ENCODE data around the gene CTNNA1.

The CTNNA1 gene

DNA sequence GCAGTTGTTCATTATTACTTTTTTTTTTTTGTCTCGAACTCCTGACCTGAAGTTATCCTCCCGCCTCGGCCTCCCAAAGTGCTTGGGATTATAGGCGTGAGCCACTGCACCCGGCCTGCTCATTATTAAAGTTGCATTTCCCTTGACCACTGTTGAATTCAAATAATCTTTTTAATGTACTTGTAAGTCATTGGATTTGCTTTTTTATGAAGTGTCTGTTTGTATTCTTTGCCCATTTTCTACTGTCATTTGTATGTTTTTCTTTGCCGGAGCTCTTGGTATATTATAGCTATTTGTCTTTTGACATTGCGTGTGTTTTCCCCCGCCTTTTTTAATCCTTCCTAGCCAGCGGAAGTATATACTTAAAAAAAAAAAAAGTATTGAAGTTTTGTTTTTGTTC, 99.9 kb downstream of the CTNNA1 start:
- Histone ChIP-seq H3K27ac (no peak overlapping the region), H3K4me3 (no peak overlapping the region)
- DNase-seq (ENCODE audit: low spot score) = no peak
- TF ChIP-seq, protein P1, sequence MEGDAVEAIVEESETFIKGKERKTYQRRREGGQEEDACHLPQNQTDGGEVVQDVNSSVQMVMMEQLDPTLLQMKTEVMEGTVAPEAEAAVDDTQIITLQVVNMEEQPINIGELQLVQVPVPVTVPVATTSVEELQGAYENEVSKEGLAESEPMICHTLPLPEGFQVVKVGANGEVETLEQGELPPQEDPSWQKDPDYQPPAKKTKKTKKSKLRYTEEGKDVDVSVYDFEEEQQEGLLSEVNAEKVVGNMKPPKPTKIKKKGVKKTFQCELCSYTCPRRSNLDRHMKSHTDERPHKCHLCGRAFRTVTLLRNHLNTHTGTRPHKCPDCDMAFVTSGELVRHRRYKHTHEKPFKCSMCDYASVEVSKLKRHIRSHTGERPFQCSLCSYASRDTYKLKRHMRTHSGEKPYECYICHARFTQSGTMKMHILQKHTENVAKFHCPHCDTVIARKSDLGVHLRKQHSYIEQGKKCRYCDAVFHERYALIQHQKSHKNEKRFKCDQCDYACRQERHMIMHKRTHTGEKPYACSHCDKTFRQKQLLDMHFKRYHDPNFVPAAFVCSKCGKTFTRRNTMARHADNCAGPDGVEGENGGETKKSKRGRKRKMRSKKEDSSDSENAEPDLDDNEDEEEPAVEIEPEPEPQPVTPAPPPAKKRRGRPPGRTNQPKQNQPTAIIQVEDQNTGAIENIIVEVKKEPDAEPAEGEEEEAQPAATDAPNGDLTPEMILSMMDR (IDR thresholded peaks at IDR 0.05) = no peak

DNA sequence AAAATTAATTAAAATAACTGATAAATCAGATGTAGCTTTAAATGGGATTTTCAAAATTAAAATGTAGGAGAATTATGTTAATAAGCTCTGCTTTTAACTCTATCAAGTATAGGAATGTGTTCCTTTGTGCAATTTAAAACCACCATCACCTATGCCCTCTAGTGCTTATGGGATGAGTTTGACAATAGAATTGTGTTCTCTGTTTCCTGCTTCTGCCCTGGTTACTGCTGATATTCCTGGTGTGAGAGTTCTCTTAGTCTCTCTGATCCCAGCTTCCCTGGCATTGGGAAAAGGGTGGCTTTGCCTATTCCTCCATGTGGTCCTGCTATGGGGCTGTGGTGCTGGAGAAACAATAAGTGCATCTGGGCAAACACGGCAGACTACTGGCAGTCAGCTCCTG, 113.8 kb downstream of the CTNNA1 start:
- TF ChIP-seq, protein P1 (IDR thresholded peaks at IDR 0.05) = no peak
- DNase-seq (ENCODE audit: low spot score) = no peak
- Histone ChIP-seq H3K27ac (no peak overlapping the region), H3K4me3 (no peak overlapping the region)

DNA sequence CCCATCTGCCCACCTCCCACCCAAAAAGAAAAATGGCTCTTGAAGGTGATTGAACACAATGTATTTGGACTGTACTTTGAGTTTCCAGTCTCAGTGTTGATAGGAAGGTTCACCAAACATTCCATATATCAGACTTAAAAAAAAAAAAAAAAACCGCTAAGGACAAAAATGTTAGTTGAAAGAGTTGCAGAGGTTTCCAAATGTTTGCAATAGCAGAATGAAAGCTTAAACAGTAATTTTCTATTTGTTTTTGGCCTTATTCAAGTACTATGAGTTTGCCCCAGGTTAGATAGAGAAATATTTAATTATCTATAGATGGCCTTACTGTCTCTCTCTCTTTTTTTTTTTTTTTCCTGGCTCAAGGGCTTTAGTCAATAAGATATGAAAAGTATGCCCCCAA, 115.8 kb downstream of the CTNNA1 start:
- TF ChIP-seq, protein P1 (IDR thresholded peaks at IDR 0.05) = no peak
- DNase-seq (ENCODE audit: low spot score) = no peak
- no peak overlapping the region for H3K27ac ChIP-seq
- no peak overlapping the region for H3K4me3 ChIP-seq

DNA sequence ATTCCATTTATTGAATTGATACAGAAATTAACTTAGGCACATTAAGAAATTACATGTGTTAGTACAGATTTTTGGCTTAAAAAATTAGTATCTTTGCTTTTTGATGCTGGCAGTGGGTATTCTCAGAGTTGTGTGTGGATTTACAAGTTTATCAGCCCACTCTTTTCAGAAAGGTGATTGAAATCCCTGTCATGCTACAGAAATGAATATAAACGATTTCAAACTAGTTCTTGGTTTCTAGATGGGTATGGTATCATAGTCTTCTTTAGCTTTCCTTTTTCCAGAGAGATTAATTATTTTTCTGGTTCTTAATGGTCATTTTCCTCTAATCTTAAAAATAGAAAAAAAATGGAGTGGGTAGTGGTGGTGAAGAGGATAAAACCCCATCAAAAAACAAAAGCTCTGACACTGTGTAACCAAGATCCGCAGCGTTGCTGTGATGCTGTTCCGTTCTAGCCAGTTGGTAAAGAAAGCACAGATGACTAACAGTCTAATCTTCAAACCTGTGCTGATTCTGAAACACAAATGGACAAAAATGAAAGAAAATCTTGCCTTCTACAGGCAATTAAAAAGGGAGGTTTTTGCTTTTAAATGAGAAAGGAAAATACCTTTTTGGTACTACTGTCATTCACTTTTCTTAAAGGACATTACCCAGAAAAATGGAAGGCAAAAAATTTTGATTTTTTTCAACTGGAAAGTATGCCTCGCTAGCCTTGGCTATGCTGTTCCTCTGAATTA, 116.7 kb downstream of the CTNNA1 start:
- Histone ChIP-seq H3K4me3 (no peak overlapping the region), H3K27ac (no peak overlapping the region)
- no peak for DNase-seq (ENCODE audit: low spot score)

DNA sequence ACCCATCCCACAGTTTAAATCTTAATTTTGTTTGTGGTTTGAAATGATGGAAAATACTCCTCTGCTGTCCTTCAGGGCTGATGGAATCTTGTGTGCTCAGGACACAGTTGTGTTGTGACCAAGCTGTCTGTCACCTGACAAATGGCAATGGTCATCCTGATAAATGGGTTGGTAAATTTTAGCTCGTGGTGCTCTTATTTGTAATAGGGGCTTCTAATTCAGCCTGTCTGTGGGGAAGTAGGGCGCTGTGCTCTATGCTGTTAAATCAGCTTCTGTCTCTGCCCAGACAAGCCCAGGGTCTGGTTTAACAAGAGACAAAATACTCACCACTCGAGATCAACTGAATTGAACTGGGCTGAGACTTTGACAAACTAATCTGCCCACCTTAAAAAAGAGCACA, 117.4 kb downstream of the CTNNA1 start:
- H3K27ac ChIP-seq = no peak overlapping the region
- DNase-seq (ENCODE audit: low spot score) = no peak
- H3K4me3 ChIP-seq = no peak overlapping the region
- TF ChIP-seq, protein P1 (IDR thresholded peaks at IDR 0.05) = no peak

More for the DNA sequence above, 116.7 kb downstream of the CTNNA1 start:
- TF ChIP-seq, protein P1 (IDR thresholded peaks at IDR 0.05) = no peak

DNA sequence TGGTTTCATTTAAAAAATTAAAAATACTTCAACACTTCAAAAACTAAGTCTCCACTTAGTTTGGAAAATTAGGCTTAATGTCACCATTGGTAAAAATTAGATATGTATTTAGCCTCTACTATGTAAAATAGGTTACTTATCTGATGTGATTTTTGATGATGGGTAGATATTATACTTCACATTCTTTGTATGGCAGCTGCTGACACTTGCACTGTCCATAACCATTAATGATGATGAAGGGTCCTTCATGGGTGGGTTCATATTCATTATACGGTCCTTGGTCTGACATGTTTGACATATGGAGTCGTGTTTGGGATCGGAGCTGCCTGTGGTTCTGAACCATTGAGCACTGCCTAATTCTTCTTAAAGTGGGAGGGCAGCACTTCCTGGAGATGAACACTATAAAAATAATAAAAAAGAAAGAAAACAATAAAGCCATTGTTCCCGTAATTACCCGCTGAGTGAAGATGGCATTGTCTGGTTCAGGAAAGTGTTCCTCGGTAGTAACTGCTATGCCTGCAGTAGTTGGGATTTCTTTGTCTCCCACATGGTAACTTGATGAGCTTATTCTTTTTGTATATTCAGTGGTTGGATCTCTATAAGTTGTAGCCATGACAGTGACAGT, 119.7 kb downstream of the CTNNA1 start:
- TF ChIP-seq, protein P1 (IDR thresholded peaks at IDR 0.05) = no peak
- H3K4me3 ChIP-seq = no peak overlapping the region
- no peak overlapping the region for H3K27ac ChIP-seq
- DNase-seq (ENCODE audit: low spot score) = no peak
